GM12878 (cell line): Measurements from ENCODE around the gene LTBP2. TPM values are rescaled to one million over a fixed set of nuclear protein-coding genes. Genes with fewer than 3 reads are reported as not detected.
A peak's percentile ranks its signal among the peaks of the same experiment; 100 is the strongest.

Source experiments
- CREB1 ChIP-seq: IDR thresholded peaks from 2 replicates; pipeline ENCODE4 v1.6.1; 2012; ENCODE audit warnings: low read depth, mild to moderate bottlenecking, inconsistent platforms
- CTCF ChIP-seq, 3 experiments: IDR thresholded peaks in 2 of 3; conservative IDR thresholded peaks in 1 of 3; 2 replicates each; pipeline ENCODE4 v1.5.1; 2011; ENCODE audit warnings: low read depth in 3 of 3, low read length in 3 of 3, mild to moderate bottlenecking in 3 of 3, control low read depth in 2 of 3, moderate library complexity in 2 of 3, inconsistent platforms in 1 of 3, mixed read lengths in 1 of 3; ENCODE audit not compliant: control insufficient read depth in 2 of 3, insufficient read depth in 1 of 3; ENCODE audit errors: extremely low read depth in 1 of 3
- DPF2 ChIP-seq: fragments of 450-650 bp; IDR thresholded peaks from 2 replicates; pipeline ENCODE4 v1.6.1; 2017; ENCODE audit warnings: mild to moderate bottlenecking
- EP300 ChIP-seq, 2 experiments: fragments of 150-350 bp in 1 of 2; IDR thresholded peaks; 2 replicates each; pipeline ENCODE4 v1.6.1; 2011 to 2012; ENCODE audit warnings: low read depth in 2 of 2, low read length in 2 of 2, borderline replicate concordance in 1 of 2, improper control_type of control experiment in 1 of 2, inconsistent platforms in 1 of 2; ENCODE audit not compliant: control insufficient read depth in 1 of 2
- HDAC2 ChIP-seq: fragments of 200-600 bp; sonication (generic); IDR thresholded peaks from 2 replicates; pipeline ENCODE4 v1.6.1; 2017
- IRF4 ChIP-seq: IDR thresholded peaks from 2 replicates; pipeline ENCODE4 v1.6.1; 2011; ENCODE audit warnings: low read depth, low read length
- MAX ChIP-seq: IDR thresholded peaks from 2 replicates; pipeline ENCODE4 v1.6.1; 2012; ENCODE audit warnings: low read depth, low read length, improper control_type of control experiment
- RAD21 ChIP-seq: IDR thresholded peaks from 2 replicates; pipeline ENCODE4 v1.6.1; 2011; ENCODE audit warnings: mild to moderate bottlenecking, low read depth, low read length, moderate library complexity; ENCODE audit not compliant: insufficient read depth
- SKIL ChIP-seq: fragments of 450-650 bp; IDR thresholded peaks from 2 replicates; pipeline ENCODE4 v1.6.1; 2017; ENCODE audit warnings: mild to moderate bottlenecking, low read depth, inconsistent platforms; ENCODE audit not compliant: poor library complexity, severe bottlenecking
- SMC3 ChIP-seq: IDR thresholded peaks from 2 replicates; pipeline ENCODE4 v1.6.1; 2011; ENCODE audit warnings: low read length, improper control_type of control experiment, borderline replicate concordance
- SP1 ChIP-seq: IDR thresholded peaks from one replicate; pipeline ENCODE4 v1.6.1; 2011; ENCODE audit warnings: low read depth, low read length
- STAT3 ChIP-seq: IDR thresholded peaks from 2 replicates; pipeline ENCODE4 v1.6.1; 2011; ENCODE audit warnings: low read depth, low read length, improper control_type of control experiment
- polyA plus RNA-seq, 11 experiments: library from polyadenylated mRNA; depleted of rRNA in 4 of 11; unstranded in 6 of 11; stranded (reverse) in 5 of 11; fragments of >200 nt; fragmentation: Nextera tagmentation in 4 of 11; fragmentation: Illumina TruSeq in 1 of 11; extraction: Ambion mirVana in 4 of 11; extraction: Trizol in 1 of 11; gene quantifications; 1 replicate in 1 of 11; 2 replicates in 10 of 11; pipeline versions ENCODE4 v1.2.1 to v1.2.3, GENCODE V29; 2011 to 2016; ENCODE audit warnings: inconsistent platforms in 2 of 11, missing spikeins in 2 of 11, low read depth in 1 of 11
- total RNA-seq, 4 experiments: library from RNA; depleted of rRNA in 3 of 4; stranded (reverse); fragments of >200 nt in 3 of 4; fragmentation: Illumina TruSeq in 1 of 4; extraction: Trizol in 1 of 4; gene quantifications; 2 replicates each; pipeline versions ENCODE4 v1.2.1 to v1.2.3, GENCODE V29; 2013 to 2021

Gene LTBP2
- total and polyA plus RNA-seq, 10 of the 15 experiments (the other 5 are each of a cell fraction or from before 2014, with no cell fraction given): 0.03 to 0.23 (median 0.06) TPM; not detected in 1

GRCh38 chr14:74502236-74503019, 109.6 kb downstream of the LTBP2 start (continued):
- TF ChIP-seq SKIL (no peak), SMC3 (peak; percentile 26; the same call in 1 of the 2 replicates), MAX (no peak), CTCF (IDR thresholded peaks at IDR 0.05 in 2 of 3, conservative IDR thresholded peaks at IDR 0.05 in 1 of 3; ENCODE audit: control insufficient read depth in 2 of 3, extremely low read depth in 1 of 3, insufficient read depth in 1 of 3, low read depth in 3 of 3, low read length in 3 of 3) (peak; percentile 63 to 76 (median 67)), STAT3 (no peak), EP300 (IDR thresholded peaks at IDR 0.05; ENCODE audit: borderline replicate concordance in 1 of 2, control insufficient read depth in 1 of 2, low read depth in 2 of 2, low read length in 2 of 2) (no peak), SP1 (no peak), DPF2 (no peak), CREB1 (no peak), IRF4 (no peak), RAD21 (peak; percentile 32; the same call in 1 of the 2 replicates), HDAC2 (no peak)
